HEK293 (cell line): ENCODE data around the gene CST6.

Experiments
- CTCF ChIA-PET: fragments of 350-600 bp; formaldehyde crosslinking; extraction: SDS; loops from one replicate; lab custom pipeline; 2021; ENCODE audit warnings: antibody characterized with exemption; lab: Yijun Ruan, JAX
- POLR2A ChIA-PET: fragments of 300-600 bp; formaldehyde crosslinking; extraction: SDS; loops from one replicate; lab custom pipeline; 2020; ENCODE audit warnings: antibody characterized with exemption, inconsistent platforms; lab: Yijun Ruan, JAX
- H3K27ac ChIP-seq: fragments of 200-500 bp; sonication (Bioruptor generic); 2 replicates; pipeline ENCODE4 v1.5.1; 2014; ENCODE audit warnings: low read depth, low read length, control low read depth, inconsistent platforms; ENCODE audit errors: extremely low read depth
- H3K36me3 ChIP-seq, 2 experiments: fragments of 200-500 bp in 1 of 2; sonication (Bioruptor generic) in 1 of 2; 1 replicate in 1 of 2; 2 replicates in 1 of 2; pipeline ENCODE4 v1.5.1; 2014 to 2017; ENCODE audit warnings: inconsistent platforms in 2 of 2, low read length in 2 of 2; ENCODE audit not compliant: control insufficient read depth in 2 of 2, insufficient read depth in 1 of 2
- H3K4me1 ChIP-seq: fragments of 200-500 bp; sonication (Bioruptor generic); 2 replicates; pipeline ENCODE4 v1.5.1; 2014; ENCODE audit warnings: mild to moderate bottlenecking, low read length, inconsistent platforms; ENCODE audit not compliant: control insufficient read depth, insufficient read depth
- H3K4me3 ChIP-seq: 2 replicates; pipeline ENCODE4 v1.5.1; 2011; ENCODE audit warnings: low read depth, mild to moderate bottlenecking, control low read depth, low read length, moderate library complexity
- H3K9me3 ChIP-seq: fragments of 200-500 bp; sonication (Bioruptor generic); 2 replicates; pipeline ENCODE4 v1.5.1; 2014; ENCODE audit warnings: low read depth, low read length, inconsistent platforms; ENCODE audit not compliant: control insufficient read depth, insufficient read depth
- GLI4 ChIP-seq: fragments of 450-650 bp; formaldehyde crosslinking; IDR thresholded peaks from 2 replicates; pipeline ENCODE4 v1.5.1; 2016; ENCODE audit warnings: missing biosample characterization, missing genetic modification characterization
- MYNN ChIP-seq: fragments of 450-650 bp; formaldehyde crosslinking; IDR thresholded peaks from 2 replicates; pipeline ENCODE4 v1.5.1; 2016; ENCODE audit warnings: missing biosample characterization, missing genetic modification characterization, borderline replicate concordance
- OVOL3 ChIP-seq: fragments of 450-650 bp; formaldehyde crosslinking; IDR thresholded peaks from 2 replicates; pipeline ENCODE4 v1.5.1; 2016; ENCODE audit warnings: missing biosample characterization, missing genetic modification characterization
- SCRT2 ChIP-seq: fragments of 450-650 bp; formaldehyde crosslinking; IDR thresholded peaks from 2 replicates; pipeline ENCODE4 v1.5.1; 2016; ENCODE audit warnings: missing biosample characterization, missing genetic modification characterization
- SP2 ChIP-seq: fragments of 450-650 bp; formaldehyde crosslinking; IDR thresholded peaks from 2 replicates; pipeline ENCODE4 v1.5.1; 2016; ENCODE audit warnings: missing biosample characterization, missing genetic modification characterization
- SP7 ChIP-seq: fragments of 450-650 bp; formaldehyde crosslinking; IDR thresholded peaks from 2 replicates; pipeline ENCODE4 v1.5.1; 2016; ENCODE audit warnings: missing biosample characterization, missing genetic modification characterization
- TRIM28 ChIP-seq: IDR thresholded peaks from 2 replicates; pipeline ENCODE4 v1.6.1; 2011; ENCODE audit warnings: low read length, control low read depth, borderline replicate concordance
- YY2 ChIP-seq: fragments of 450-650 bp; formaldehyde crosslinking; IDR thresholded peaks from 2 replicates; pipeline ENCODE4 v1.5.1; 2016; ENCODE audit warnings: missing biosample characterization, missing genetic modification characterization
- ZBTB8A ChIP-seq: fragments of 450-650 bp; formaldehyde crosslinking; IDR thresholded peaks from 2 replicates; pipeline ENCODE4 v1.5.1; 2016; ENCODE audit warnings: missing biosample characterization, missing genetic modification characterization
- ZNF114 ChIP-seq: fragments of 450-650 bp; formaldehyde crosslinking; IDR thresholded peaks from 2 replicates; pipeline ENCODE4 v1.5.0; 2017; ENCODE audit warnings: missing biosample characterization, missing genetic modification characterization
- ZNF133 ChIP-seq: fragments of 450-650 bp; formaldehyde crosslinking; IDR thresholded peaks from 2 replicates; pipeline ENCODE4 v1.5.1; 2016; ENCODE audit warnings: missing biosample characterization, missing genetic modification characterization
- ZNF23 ChIP-seq: fragments of 450-650 bp; formaldehyde crosslinking; IDR thresholded peaks from 2 replicates; pipeline ENCODE4 v1.5.1; 2016; ENCODE audit warnings: missing biosample characterization, missing genetic modification characterization, borderline replicate concordance
- ZNF335 ChIP-seq: fragments of 450-650 bp; formaldehyde crosslinking; conservative IDR thresholded peaks from 2 replicates; pipeline ENCODE4 v1.5.1; 2016; ENCODE audit warnings: missing biosample characterization, missing genetic modification characterization
- ZNF350 ChIP-seq: fragments of 450-650 bp; formaldehyde crosslinking; IDR thresholded peaks from 2 replicates; pipeline ENCODE4 v1.5.0; 2017; ENCODE audit warnings: missing biosample characterization, mild to moderate bottlenecking, missing genetic modification characterization
- ZNF354C ChIP-seq: fragments of 450-650 bp; formaldehyde crosslinking; IDR thresholded peaks from 2 replicates; pipeline ENCODE4 v1.5.1; 2016; ENCODE audit warnings: missing biosample characterization, missing genetic modification characterization, low read depth, borderline replicate concordance
- ZNF404 ChIP-seq: fragments of 450-650 bp; formaldehyde crosslinking; IDR thresholded peaks from 2 replicates; pipeline ENCODE4 v1.5.1; 2017; ENCODE audit warnings: missing biosample characterization, missing genetic modification characterization
- ZNF529 ChIP-seq: fragments of 450-650 bp; formaldehyde crosslinking; IDR thresholded peaks from 2 replicates; pipeline ENCODE4 v1.5.1; 2017; ENCODE audit warnings: missing genetic modification characterization, missing biosample characterization; ENCODE audit not compliant: insufficient replicate concordance
- ZNF670 ChIP-seq: fragments of 450-650 bp; formaldehyde crosslinking; IDR thresholded peaks from 2 replicates; pipeline ENCODE4 v1.5.1; 2016; ENCODE audit warnings: missing biosample characterization, missing genetic modification characterization, low read depth
- ZNF707 ChIP-seq: fragments of 450-650 bp; formaldehyde crosslinking; IDR thresholded peaks from 2 replicates; pipeline ENCODE4 v1.5.1; 2016; ENCODE audit warnings: missing biosample characterization, missing genetic modification characterization
- ZSCAN23 ChIP-seq: fragments of 450-650 bp; formaldehyde crosslinking; IDR thresholded peaks from 2 replicates; pipeline ENCODE4 v1.5.1; 2016; ENCODE audit warnings: missing biosample characterization, missing genetic modification characterization
- TF ChIP-seq, protein P1 (sequence below): fragments of 450-650 bp; formaldehyde crosslinking; IDR thresholded peaks from 2 replicates; pipeline ENCODE4 v1.5.1; 2016; ENCODE audit warnings: missing biosample characterization, missing genetic modification characterization, borderline replicate concordance
- TF ChIP-seq, protein P2 (sequence below): fragments of 450-650 bp; IDR thresholded peaks from 2 replicates; pipeline ENCODE4 v1.5.1; 2018; ENCODE audit warnings: missing biosample characterization, missing genetic modification characterization
- TF ChIP-seq, protein P3 (sequence below): fragments of 450-650 bp; formaldehyde crosslinking; IDR thresholded peaks from 2 replicates; pipeline ENCODE4 v1.5.1; 2016; ENCODE audit warnings: missing biosample characterization, missing genetic modification characterization
- TF ChIP-seq, protein P4 (sequence below): fragments of 450-650 bp; formaldehyde crosslinking; IDR thresholded peaks from 2 replicates; pipeline ENCODE4 v1.5.1; 2017; ENCODE audit warnings: missing biosample characterization, mild to moderate bottlenecking, missing genetic modification characterization, moderate library complexity
- TF ChIP-seq, protein P5 (sequence below): IDR thresholded peaks from 2 replicates; pipeline ENCODE4 v1.6.1; 2011; ENCODE audit warnings: mild to moderate bottlenecking, low read depth, low read length, borderline replicate concordance

Gene CST6

DNA sequence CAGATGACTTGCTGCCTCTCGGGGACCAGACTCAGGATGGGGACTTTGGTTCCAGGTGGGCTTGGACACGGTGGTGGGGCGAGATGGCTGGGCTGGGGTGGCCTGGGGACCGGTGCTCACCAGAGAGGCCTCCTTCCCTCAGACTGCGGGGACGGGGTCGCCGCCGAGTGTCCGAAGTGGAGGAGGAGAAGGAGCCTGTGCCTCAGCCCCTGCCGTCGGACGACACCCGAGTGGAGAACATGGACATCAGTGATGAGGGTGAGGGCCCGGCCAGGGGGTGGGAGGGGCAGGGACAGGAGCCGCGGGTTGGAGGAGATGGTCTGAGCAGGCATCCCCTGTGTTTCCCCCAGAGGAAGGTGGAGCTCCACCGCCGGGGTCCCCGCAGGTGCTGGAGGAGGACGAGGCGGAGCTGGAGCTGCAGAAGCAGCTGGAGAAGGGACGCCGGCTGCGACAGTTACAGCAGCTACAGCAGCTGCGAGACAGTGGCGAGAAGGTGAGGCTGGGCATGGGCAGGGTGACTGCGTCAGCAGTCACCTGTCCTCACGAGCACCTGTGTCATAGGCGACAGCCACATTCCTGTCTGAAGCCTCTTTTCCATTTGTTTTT, 44.4 kb upstream of the CST6 start:
- no peak overlapping the region for H3K27ac ChIP-seq
- no peaks in the 10 kb centered on the region for H3K9me3 ChIP-seq
- H3K36me3 ChIP-seq = peaks cover 0 to 79% of the 10 kb centered on the region in 2 experiments; a peak in 2 of 3 replicates
- no peak overlapping the region for H3K4me3 ChIP-seq
- CTCF ChIA-PET = no interaction called here
- TF ChIP-seq, protein P1, sequence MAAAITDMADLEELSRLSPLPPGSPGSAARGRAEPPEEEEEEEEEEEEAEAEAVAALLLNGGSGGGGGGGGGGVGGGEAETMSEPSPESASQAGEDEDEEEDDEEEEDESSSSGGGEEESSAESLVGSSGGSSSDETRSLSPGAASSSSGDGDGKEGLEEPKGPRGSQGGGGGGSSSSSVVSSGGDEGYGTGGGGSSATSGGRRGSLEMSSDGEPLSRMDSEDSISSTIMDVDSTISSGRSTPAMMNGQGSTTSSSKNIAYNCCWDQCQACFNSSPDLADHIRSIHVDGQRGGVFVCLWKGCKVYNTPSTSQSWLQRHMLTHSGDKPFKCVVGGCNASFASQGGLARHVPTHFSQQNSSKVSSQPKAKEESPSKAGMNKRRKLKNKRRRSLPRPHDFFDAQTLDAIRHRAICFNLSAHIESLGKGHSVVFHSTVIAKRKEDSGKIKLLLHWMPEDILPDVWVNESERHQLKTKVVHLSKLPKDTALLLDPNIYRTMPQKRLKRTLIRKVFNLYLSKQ (tag by site-specific recombination) = no peak
- TF ChIP-seq SP2 (no peak), ZNF23 (tag by site-specific recombination) (no peak), ZBTB8A (tag by site-specific recombination) (no peak), ZNF335 (tag by site-specific recombination) (no peak), TRIM28 (no peak), ZNF404 (no peak), ZNF114 (tag by site-specific recombination) (no peak), GLI4 (tag by site-specific recombination) (no peak), ZNF529 (tag by site-specific recombination) (no peak), ZSCAN23 (tag by site-specific recombination) (no peak), ZNF133 (tag by site-specific recombination) (no peak), OVOL3 (tag by site-specific recombination) (no peak), SP7 (tag by site-specific recombination) (no peak)
- TF ChIP-seq, protein P2, sequence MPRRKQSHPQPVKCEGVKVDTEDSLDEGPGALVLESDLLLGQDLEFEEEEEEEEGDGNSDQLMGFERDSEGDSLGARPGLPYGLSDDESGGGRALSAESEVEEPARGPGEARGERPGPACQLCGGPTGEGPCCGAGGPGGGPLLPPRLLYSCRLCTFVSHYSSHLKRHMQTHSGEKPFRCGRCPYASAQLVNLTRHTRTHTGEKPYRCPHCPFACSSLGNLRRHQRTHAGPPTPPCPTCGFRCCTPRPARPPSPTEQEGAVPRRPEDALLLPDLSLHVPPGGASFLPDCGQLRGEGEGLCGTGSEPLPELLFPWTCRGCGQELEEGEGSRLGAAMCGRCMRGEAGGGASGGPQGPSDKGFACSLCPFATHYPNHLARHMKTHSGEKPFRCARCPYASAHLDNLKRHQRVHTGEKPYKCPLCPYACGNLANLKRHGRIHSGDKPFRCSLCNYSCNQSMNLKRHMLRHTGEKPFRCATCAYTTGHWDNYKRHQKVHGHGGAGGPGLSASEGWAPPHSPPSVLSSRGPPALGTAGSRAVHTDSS (tag by site-specific recombination) = no peak
- TF ChIP-seq, protein P3, sequence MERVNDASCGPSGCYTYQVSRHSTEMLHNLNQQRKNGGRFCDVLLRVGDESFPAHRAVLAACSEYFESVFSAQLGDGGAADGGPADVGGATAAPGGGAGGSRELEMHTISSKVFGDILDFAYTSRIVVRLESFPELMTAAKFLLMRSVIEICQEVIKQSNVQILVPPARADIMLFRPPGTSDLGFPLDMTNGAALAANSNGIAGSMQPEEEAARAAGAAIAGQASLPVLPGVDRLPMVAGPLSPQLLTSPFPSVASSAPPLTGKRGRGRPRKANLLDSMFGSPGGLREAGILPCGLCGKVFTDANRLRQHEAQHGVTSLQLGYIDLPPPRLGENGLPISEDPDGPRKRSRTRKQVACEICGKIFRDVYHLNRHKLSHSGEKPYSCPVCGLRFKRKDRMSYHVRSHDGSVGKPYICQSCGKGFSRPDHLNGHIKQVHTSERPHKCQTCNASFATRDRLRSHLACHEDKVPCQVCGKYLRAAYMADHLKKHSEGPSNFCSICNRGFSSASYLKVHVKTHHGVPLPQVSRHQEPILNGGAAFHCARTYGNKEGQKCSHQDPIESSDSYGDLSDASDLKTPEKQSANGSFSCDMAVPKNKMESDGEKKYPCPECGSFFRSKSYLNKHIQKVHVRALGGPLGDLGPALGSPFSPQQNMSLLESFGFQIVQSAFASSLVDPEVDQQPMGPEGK (tag by site-specific recombination) = no peak
- TF ChIP-seq, all 188 proteins: peak for 0
- POLR2A ChIA-PET = interaction anchor here (0.7 kb wide), 1 partner anchor 119 kb away, joined by 4 read pairs; no protein-coding TSS in a partner anchor
- no peaks in the 10 kb centered on the region for H3K4me1 ChIP-seq

DNA sequence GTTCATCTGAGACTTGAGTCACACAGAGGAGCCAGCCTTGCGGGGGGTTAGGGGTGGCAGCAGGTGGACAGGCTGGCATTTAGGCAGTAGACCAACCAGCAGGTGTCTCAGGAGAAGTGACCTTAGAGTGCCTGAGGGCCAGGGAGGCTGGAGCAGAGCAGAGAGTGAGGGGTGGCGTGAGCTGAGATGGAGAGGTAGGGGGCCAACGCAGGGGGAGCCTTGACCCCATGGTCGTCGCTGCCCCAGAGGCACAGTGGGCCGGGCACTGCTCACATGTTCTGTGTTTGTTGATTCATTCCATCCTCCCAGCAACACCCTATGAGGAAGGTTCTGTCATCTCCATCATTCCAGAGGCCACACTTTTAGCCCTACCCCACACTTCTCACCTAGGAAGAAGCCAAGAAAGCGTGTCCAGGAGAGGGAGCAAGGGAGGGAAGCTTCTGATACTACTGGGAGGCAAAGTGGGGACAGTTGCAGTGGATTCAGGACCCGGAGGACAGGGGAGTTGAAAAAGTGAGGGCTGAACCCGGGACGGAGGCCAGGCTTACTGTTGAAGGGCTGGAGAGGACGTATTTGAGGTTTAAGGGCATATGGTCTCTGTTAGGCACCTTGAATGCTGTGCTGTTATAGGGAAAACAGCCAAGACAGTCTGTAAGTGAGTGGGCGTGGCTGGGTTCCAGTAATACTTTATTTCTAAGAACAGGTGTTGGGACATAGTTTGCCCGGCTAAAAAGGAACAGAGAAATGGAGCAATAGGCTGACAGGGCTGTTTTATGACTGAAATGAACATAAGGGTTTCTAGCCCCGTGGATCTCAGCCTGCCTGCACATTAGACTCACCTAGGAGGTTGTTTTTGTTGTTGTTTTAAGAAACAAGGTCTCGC, 43.0 kb upstream of the CST6 start:
- CTCF ChIA-PET = no interaction called here
- peaks cover 0 to 86% of the 10 kb centered on the region in 2 experiments; a peak in 2 of 3 replicates for H3K36me3 ChIP-seq
- POLR2A ChIA-PET = no interaction called here

More for the DNA sequence above, 43.0 kb upstream of the CST6 start:
- H3K27ac ChIP-seq = no peak overlapping the region
- TF ChIP-seq SCRT2 (tag by site-specific recombination) (no peak), MYNN (tag by site-specific recombination) (no peak), ZNF670 (tag by site-specific recombination) (no peak), ZNF404 (no peak), ZNF707 (tag by site-specific recombination) (no peak), ZNF354C (no peak), ZNF350 (no peak), YY2 (tag by site-specific recombination) (no peak)
- TF ChIP-seq, protein P4, sequence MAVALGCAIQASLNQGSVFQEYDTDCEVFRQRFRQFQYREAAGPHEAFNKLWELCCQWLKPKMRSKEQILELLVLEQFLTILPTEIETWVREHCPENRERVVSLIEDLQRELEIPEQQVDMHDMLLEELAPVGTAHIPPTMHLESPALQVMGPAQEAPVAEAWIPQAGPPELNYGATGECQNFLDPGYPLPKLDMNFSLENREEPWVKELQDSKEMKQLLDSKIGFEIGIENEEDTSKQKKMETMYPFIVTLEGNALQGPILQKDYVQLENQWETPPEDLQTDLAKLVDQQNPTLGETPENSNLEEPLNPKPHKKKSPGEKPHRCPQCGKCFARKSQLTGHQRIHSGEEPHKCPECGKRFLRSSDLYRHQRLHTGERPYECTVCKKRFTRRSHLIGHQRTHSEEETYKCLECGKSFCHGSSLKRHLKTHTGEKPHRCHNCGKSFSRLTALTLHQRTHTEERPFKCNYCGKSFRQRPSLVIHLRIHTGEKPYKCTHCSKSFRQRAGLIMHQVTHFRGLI (tag by site-specific recombination) = no peak
- TF ChIP-seq, protein P5, sequence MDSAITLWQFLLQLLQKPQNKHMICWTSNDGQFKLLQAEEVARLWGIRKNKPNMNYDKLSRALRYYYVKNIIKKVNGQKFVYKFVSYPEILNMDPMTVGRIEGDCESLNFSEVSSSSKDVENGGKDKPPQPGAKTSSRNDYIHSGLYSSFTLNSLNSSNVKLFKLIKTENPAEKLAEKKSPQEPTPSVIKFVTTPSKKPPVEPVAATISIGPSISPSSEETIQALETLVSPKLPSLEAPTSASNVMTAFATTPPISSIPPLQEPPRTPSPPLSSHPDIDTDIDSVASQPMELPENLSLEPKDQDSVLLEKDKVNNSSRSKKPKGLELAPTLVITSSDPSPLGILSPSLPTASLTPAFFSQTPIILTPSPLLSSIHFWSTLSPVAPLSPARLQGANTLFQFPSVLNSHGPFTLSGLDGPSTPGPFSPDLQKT = no peak
- H3K9me3 ChIP-seq = no peaks in the 10 kb centered on the region
- no peaks in the 10 kb centered on the region for H3K4me1 ChIP-seq
- no peak overlapping the region for H3K4me3 ChIP-seq
